Activated naive CD4-positive, alpha-beta T cell treated with anti-CD3 and anti-CD28 coated beads for 36 hours (primary cell): Measurements from ENCODE around the gene C9orf85. TPM values are rescaled to one million over a fixed set of nuclear protein-coding genes. Genes with fewer than 3 reads are reported as not detected.
"Not testable (repeated sequence)": the region's sequence is repeated elsewhere in the genome, so short reads cannot be mapped to it uniquely, and the experiment has no call there.

Source experiments
- CTCF ChIA-PET: fragments of 350-600 bp; sonication (Branson Sonifier 250); formaldehyde crosslinking; loops from one replicate; lab custom pipeline; 2021; ENCODE audit warnings: antibody characterized with exemption; lab: Charles Lee
- DNase-seq: peaks from one replicate; pipeline ENCODE4 v3.0.0-alpha.2; 2020
- H3K27ac Mint-ChIP-seq: one replicate; pipeline ENCODE4 v1.8.0; 2021; ENCODE audit warnings: mild to moderate bottlenecking, mixed read lengths
- H3K27me3 Mint-ChIP-seq: one replicate; pipeline ENCODE4 v1.8.0; 2021; ENCODE audit warnings: low read depth, mixed read lengths
- H3K36me3 Mint-ChIP-seq: one replicate; pipeline ENCODE4 v1.8.0; 2021; ENCODE audit warnings: low read depth, mixed read lengths
- H3K4me1 Mint-ChIP-seq: one replicate; pipeline ENCODE4 v1.8.0; 2021; ENCODE audit warnings: low read depth, mixed read lengths
- H3K4me3 Mint-ChIP-seq: one replicate; pipeline ENCODE4 v1.8.0; 2021; ENCODE audit warnings: mild to moderate bottlenecking, moderate library complexity, mixed read lengths
- H3K9me3 Mint-ChIP-seq: one replicate; pipeline ENCODE4 v1.8.0; 2021; ENCODE audit warnings: mixed read lengths
- intact Hi-C: fragments of 100-400 bp; cut with micrococcal nuclease; formaldehyde crosslinking; loops from one replicate; pipeline ENCODE4 v1.15.1; 2023
- total RNA-seq, 2 experiments: library from RNA; stranded (reverse); gene quantifications; one replicate each; pipeline ENCODE4 v1.2.3, GENCODE V29; 2021

The C9orf85 gene
- total RNA-seq, 2 experiments from 2014 or later: 6.2 to 6.7 TPM

GRCh38 chr9:71928806-71929205 lies 17.4 kb downstream of the C9orf85 start:
- CTCF ChIA-PET: no interaction called here
- intact Hi-C loops: no loop called here

GRCh38 chr9:71929223-71929622 lies 17.8 kb downstream of the C9orf85 start:
- Mint-ChIP-seq H3K9me3 (no peaks in the 10 kb centered on the region), H3K27ac (no peak overlapping the region), H3K36me3 (peaks cover 4% of the 10 kb centered on the region), H3K27me3 (no peaks in the 10 kb centered on the region), H3K4me1 (peaks cover 7% of the 10 kb centered on the region), H3K4me3 (no peak overlapping the region)
- CTCF ChIA-PET: no interaction called here
- no peak for DNase-seq
- intact Hi-C loops: no loop called here

More at GRCh38 chr9:71928806-71929205, 17.4 kb downstream of the C9orf85 start:
- no peak overlapping the region for H3K27ac Mint-ChIP-seq
- H3K4me3 Mint-ChIP-seq: no peak overlapping the region
- no peaks in the 10 kb centered on the region for H3K9me3 Mint-ChIP-seq
- no peaks in the 10 kb centered on the region for H3K27me3 Mint-ChIP-seq
- H3K36me3 Mint-ChIP-seq: peaks cover 4% of the 10 kb centered on the region
- no peak for DNase-seq
- peaks cover 9% of the 10 kb centered on the region for H3K4me1 Mint-ChIP-seq

GRCh38 chr9:71929791-71930440 lies 18.5 kb downstream of the C9orf85 start:
- no peaks in the 10 kb centered on the region for H3K9me3 Mint-ChIP-seq
- intact Hi-C loops: no loop called here
- H3K4me1 Mint-ChIP-seq: peaks cover 5% of the 10 kb centered on the region
- H3K27me3 Mint-ChIP-seq: no peaks in the 10 kb centered on the region
- peaks cover 4% of the 10 kb centered on the region for H3K36me3 Mint-ChIP-seq
- no peak overlapping the region for H3K4me3 Mint-ChIP-seq
- CTCF ChIA-PET: interaction anchor here (0.6 kb wide), 1 partner anchor 326 kb away, joined by 3 read pairs; no protein-coding TSS in a partner anchor
- H3K27ac Mint-ChIP-seq: no peak overlapping the region
- no peak for DNase-seq

- intact Hi-C loops: no loop called here
- H3K4me3 Mint-ChIP-seq: no peak overlapping the region
- CTCF ChIA-PET: interaction anchor here (1.3 kb wide), 2 partner anchors 112 to 125 kb away, joined by 3 to 4 read pairs; no protein-coding TSS in a partner anchor
- no peak for DNase-seq
- peaks cover 12% of the 10 kb centered on the region for H3K4me1 Mint-ChIP-seq
- H3K27me3 Mint-ChIP-seq: no peaks in the 10 kb centered on the region
- H3K27ac Mint-ChIP-seq: no peak overlapping the region
- H3K9me3 Mint-ChIP-seq: no peaks in the 10 kb centered on the region
- H3K36me3 Mint-ChIP-seq: peaks cover 4% of the 10 kb centered on the region
Observed at GRCh38 chr9:71931166-71931565, 19.7 kb downstream of the C9orf85 start.

GRCh38 chr9:71936066-71936465 lies 24.6 kb downstream of the C9orf85 start:
- Mint-ChIP-seq H3K27ac (no peak overlapping the region), H3K36me3 (peaks cover 4% of the 10 kb centered on the region), H3K4me3 (no peak overlapping the region), H3K27me3 (no peaks in the 10 kb centered on the region), H3K4me1 (peaks cover 17% of the 10 kb centered on the region), H3K9me3 (no peaks in the 10 kb centered on the region)
- intact Hi-C loops: no loop called here
- CTCF ChIA-PET: no interaction called here
- DNase-seq: no peak

- no peaks in the 10 kb centered on the region for H3K27me3 Mint-ChIP-seq
- H3K4me1 Mint-ChIP-seq: peaks cover 17% of the 10 kb centered on the region
- H3K27ac Mint-ChIP-seq: no peak overlapping the region
- DNase-seq: no peak
- H3K36me3 Mint-ChIP-seq: peaks cover 4% of the 10 kb centered on the region
- no peak overlapping the region for H3K4me3 Mint-ChIP-seq
- no peaks in the 10 kb centered on the region for H3K9me3 Mint-ChIP-seq
- intact Hi-C loops: no loop called here
- CTCF ChIA-PET: interaction anchor here (1.2 kb wide), 1 partner anchor 88 kb away, joined by 3 read pairs; no protein-coding TSS in a partner anchor
Observed at GRCh38 chr9:71937070-71937625, 25.7 kb downstream of the C9orf85 start.

- intact Hi-C loops: no loop called here
- Mint-ChIP-seq H3K27ac (no peak overlapping the region), H3K9me3 (no peaks in the 10 kb centered on the region), H3K4me1 (peaks cover 16% of the 10 kb centered on the region), H3K36me3 (peaks cover 3% of the 10 kb centered on the region), H3K27me3 (no peaks in the 10 kb centered on the region), H3K4me3 (no peak overlapping the region)
- CTCF ChIA-PET: interaction anchor here (1.2 kb wide), 1 partner anchor 87 kb away, joined by 3 read pairs; no protein-coding TSS in a partner anchor
- no peak for DNase-seq
Observed at GRCh38 chr9:71937898-71938297, 26.5 kb downstream of the C9orf85 start.

GRCh38 chr9:71941060-71941568 lies 29.7 kb downstream of the C9orf85 start:
- no peaks in the 10 kb centered on the region for H3K27me3 Mint-ChIP-seq
- H3K36me3 Mint-ChIP-seq: no peaks in the 10 kb centered on the region
- no peak for DNase-seq
- H3K4me3 Mint-ChIP-seq: no peak overlapping the region
- intact Hi-C loops: no loop called here
- peaks cover 7% of the 10 kb centered on the region for H3K4me1 Mint-ChIP-seq
- no peaks in the 10 kb centered on the region for H3K9me3 Mint-ChIP-seq
- H3K27ac Mint-ChIP-seq: no peak overlapping the region
- CTCF ChIA-PET: interaction anchor here (0.6 kb wide), 1 partner anchor 21 kb away, joined by 3 read pairs; no protein-coding TSS in a partner anchor

- CTCF ChIA-PET: no interaction called here
- no peak for DNase-seq
- Mint-ChIP-seq H3K9me3 (no peaks in the 10 kb centered on the region), H3K4me1 (peaks cover 6% of the 10 kb centered on the region), H3K4me3 (no peak overlapping the region), H3K27ac (no peak overlapping the region), H3K27me3 (no peaks in the 10 kb centered on the region), H3K36me3 (no peaks in the 10 kb centered on the region)
- intact Hi-C loops: no loop called here
Observed at GRCh38 chr9:71941998-71942567, 30.6 kb downstream of the C9orf85 start.

GRCh38 chr9:71944754-71945375 lies 33.4 kb downstream of the C9orf85 start:
- Mint-ChIP-seq H3K27ac (no peak overlapping the region), H3K4me1 (peaks cover 2% of the 10 kb centered on the region), H3K9me3 (no peaks in the 10 kb centered on the region), H3K4me3 (no peak overlapping the region), H3K27me3 (no peaks in the 10 kb centered on the region), H3K36me3 (peaks cover 3% of the 10 kb centered on the region)
- no peak for DNase-seq
- intact Hi-C loops: no loop called here
- CTCF ChIA-PET: interaction anchor here (0.7 kb wide), 1 partner anchor 27 kb away, joined by 3 read pairs; no protein-coding TSS in a partner anchor

GRCh38 chr9:71954652-71955051 lies 43.2 kb downstream of the C9orf85 start:
- H3K4me3 Mint-ChIP-seq, intact Hi-C loops, H3K9me3 Mint-ChIP-seq, H3K27ac Mint-ChIP-seq, H3K36me3 Mint-ChIP-seq, H3K27me3 Mint-ChIP-seq, DNase-seq, CTCF ChIA-PET, H3K4me1 Mint-ChIP-seq: not testable (repeated sequence)

GRCh38 chr9:71955300-71955915 lies 44.0 kb downstream of the C9orf85 start:
- intact Hi-C loops: no loop called here
- CTCF ChIA-PET: no interaction called here
- peaks cover 9% of the 10 kb centered on the region for H3K36me3 Mint-ChIP-seq

More at GRCh38 chr9:71955300-71955915, 44.0 kb downstream of the C9orf85 start:
- Mint-ChIP-seq H3K27me3 (no peaks in the 10 kb centered on the region), H3K4me3 (no peak overlapping the region), H3K4me1 (no peaks in the 10 kb centered on the region), H3K27ac (no peak overlapping the region), H3K9me3 (no peaks in the 10 kb centered on the region)
- no peak for DNase-seq
